Right lobe of liver (tissue), 6 donors: Measurements from ENCODE around the gene C2orf81. TPM values are rescaled to one million over a fixed set of nuclear protein-coding genes. Genes with fewer than 3 reads are reported as not detected.

Experiments
- ATAC-seq, 4 donors: fragments of 200-7000 bp; cut with Tn5 transposase; one replicate each; pipeline ENCODE4 v1.9.1; 2020; ENCODE audit warnings: mild to moderate bottlenecking in 4 of 4, moderate library complexity in 4 of 4
- DNase-seq, 3 donors: peaks; one replicate each; pipeline ENCODE4 v3.0.0-alpha.2; 2020
- H3K27ac ChIP-seq, 3 donors: fragments of 200-600 bp; one replicate each; pipeline ENCODE4 v1.8.0; 2022
- H3K27me3 ChIP-seq, 2 donors: fragments of 200-600 bp; one replicate each; pipeline ENCODE4 v1.8.0; 2022
- H3K36me3 ChIP-seq, 4 donors: fragments of 200-600 bp; sonication (generic) in 1 of 4; one replicate each; pipeline versions ENCODE4 v1.5.1 to v1.8.0; 2017 to 2022; ENCODE audit warnings: control low read depth in 1 of 4
- H3K4me1 ChIP-seq, 4 donors: fragments of 200-600 bp; sonication (generic) in 1 of 4; one replicate each; pipeline versions ENCODE4 v1.5.1 to v1.8.0; 2017 to 2022; ENCODE audit warnings: control low read depth in 1 of 4
- H3K4me3 ChIP-seq, 3 donors: fragments of 200-600 bp; one replicate each; pipeline ENCODE4 v1.8.0; 2022
- H3K9me3 ChIP-seq, 4 donors: fragments of 200-600 bp; sonication (generic) in 1 of 4; one replicate each; pipeline versions ENCODE4 v1.5.1 to v1.8.0; 2017 to 2022; ENCODE audit warnings: control low read depth in 1 of 4
- POLR2A ChIP-seq: fragments of 450-650 bp; IDR thresholded peaks from one replicate; pipeline ENCODE4 v1.6.1; 2017; ENCODE audit warnings: antibody characterized with exemption, mild to moderate bottlenecking
- WGBS: methylation state at CpG from one replicate; pipeline ENCODE4 v1.1.6; 2018; ENCODE audit warnings: low coverage, low lambda C conversion rate; ENCODE audit not compliant: insufficient coverage; ENCODE audit errors: missing lambda C conversion rate; 5-methylcytosine and 5-hydroxymethylcytosine counted together
- intact Hi-C, 2 donors: fragments of 100-400 bp; cut with DNase I; formaldehyde crosslinking; loops; one replicate each; pipeline versions ENCODE4 v1.11.2 to v1.14.1; 2022
- total RNA-seq, 6 experiments: library from RNA; depleted of rRNA in 2 of 6; stranded (reverse); fragments of >200 nt in 2 of 6; fragmentation: NEBNext Ultra II Directional in 3 of 6; extraction: Animal tissue kit (Norgen Biotek cat#: 25700) in 3 of 6; gene quantifications; one replicate each; pipeline versions ENCODE4 v1.1.0 to v1.2.4, GENCODE V29; 2016 to 2023
- TF ChIP-seq, protein P1 (sequence below), 4 donors: fragments of 200-600 bp in 3 of 4; fragments of 450-650 bp in 1 of 4; IDR thresholded peaks; one replicate each; pipeline versions ENCODE4 v1.5.1 to v1.8.0; 2016 to 2022; ENCODE audit warnings: antibody characterized with exemption in 4 of 4, mild to moderate bottlenecking in 2 of 4
- donor health status: DM: no; HTN: yes; CAD: no.
- donor health status: DM: no; HTN: no; CAD: no.
- donor health status: DM: no; HTN: no; CAD: no.
- donor health status: DM: no; HTN: yes; CAD: no.
- donor health status: DM: no; HTN: yes; CAD: no.

Gene C2orf81
- total RNA-seq, 6 experiments from 2014 or later: 0.18 to 0.56 (median 0.31) TPM; not detected in 1

DNA sequence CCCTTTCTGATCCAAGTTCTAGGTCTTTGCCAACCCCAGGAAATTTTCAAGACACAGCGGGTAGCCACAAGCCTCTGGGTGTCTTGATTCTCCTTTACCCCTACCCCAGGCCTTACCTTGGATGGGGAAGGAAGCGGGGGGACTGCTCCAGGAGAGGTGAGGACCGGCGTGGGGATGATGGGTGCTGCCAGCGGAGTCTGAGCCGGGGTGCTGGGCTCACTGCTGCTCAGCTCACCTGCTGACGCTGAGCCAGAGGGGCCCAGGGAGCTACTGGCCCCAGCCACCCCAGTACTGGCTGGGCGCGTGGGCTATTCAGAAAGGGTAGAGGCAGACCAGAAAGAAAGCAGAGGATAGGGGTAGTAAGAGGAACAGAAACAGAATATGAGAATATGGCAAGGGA lies 50.0 kb downstream of the C2orf81 start:
- H3K27me3 ChIP-seq: no peaks in the 10 kb centered on the region
- no peak overlapping the region for H3K4me3 ChIP-seq
- H3K27ac ChIP-seq: no peak overlapping the region
- H3K36me3 ChIP-seq: peaks cover 8 to 49% (median 20%) of the 10 kb centered on the region in 4 donors
- DNase-seq (no peak), ATAC-seq (no peak)
- 95% methylated on average over 8 of the region's 9 CpGs for WGBS
- no peaks in the 10 kb centered on the region for H3K9me3 ChIP-seq
- no peaks in the 10 kb centered on the region for H3K4me1 ChIP-seq
- TF ChIP-seq, protein P1, sequence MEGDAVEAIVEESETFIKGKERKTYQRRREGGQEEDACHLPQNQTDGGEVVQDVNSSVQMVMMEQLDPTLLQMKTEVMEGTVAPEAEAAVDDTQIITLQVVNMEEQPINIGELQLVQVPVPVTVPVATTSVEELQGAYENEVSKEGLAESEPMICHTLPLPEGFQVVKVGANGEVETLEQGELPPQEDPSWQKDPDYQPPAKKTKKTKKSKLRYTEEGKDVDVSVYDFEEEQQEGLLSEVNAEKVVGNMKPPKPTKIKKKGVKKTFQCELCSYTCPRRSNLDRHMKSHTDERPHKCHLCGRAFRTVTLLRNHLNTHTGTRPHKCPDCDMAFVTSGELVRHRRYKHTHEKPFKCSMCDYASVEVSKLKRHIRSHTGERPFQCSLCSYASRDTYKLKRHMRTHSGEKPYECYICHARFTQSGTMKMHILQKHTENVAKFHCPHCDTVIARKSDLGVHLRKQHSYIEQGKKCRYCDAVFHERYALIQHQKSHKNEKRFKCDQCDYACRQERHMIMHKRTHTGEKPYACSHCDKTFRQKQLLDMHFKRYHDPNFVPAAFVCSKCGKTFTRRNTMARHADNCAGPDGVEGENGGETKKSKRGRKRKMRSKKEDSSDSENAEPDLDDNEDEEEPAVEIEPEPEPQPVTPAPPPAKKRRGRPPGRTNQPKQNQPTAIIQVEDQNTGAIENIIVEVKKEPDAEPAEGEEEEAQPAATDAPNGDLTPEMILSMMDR (IDR thresholded peaks at IDR 0.05): no peak
- TF ChIP-seq POLR2A: no peak
- intact Hi-C loops: no loop called here

DNA sequence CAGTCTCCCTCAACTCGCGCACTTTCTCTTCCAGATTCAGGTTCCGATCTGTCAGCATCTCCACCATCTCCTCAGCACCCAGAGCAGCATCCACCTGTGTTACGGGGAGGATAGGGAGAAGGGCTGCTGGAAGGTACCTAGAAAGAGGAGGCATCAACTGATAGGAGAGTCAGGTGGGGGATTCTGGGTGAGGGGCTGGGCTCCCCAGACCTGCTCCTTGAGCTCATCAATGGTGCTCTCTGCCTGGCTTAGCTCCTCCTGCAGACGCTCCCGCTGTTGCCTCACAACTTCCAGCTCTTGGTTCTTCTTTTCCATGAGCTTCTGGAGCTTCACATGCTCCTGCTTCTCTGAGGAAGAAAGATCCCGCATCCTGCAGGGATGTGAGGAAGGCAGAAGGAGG lies 51.4 kb downstream of the C2orf81 start:
- peaks cover 0 to 2% (median under 1%) of the 10 kb centered on the region in 4 donors for H3K4me1 ChIP-seq
- H3K27ac ChIP-seq: no peak overlapping the region
- DNase-seq: no peak
- H3K27me3 ChIP-seq: no peaks in the 10 kb centered on the region
- H3K9me3 ChIP-seq: no peaks in the 10 kb centered on the region
- H3K4me3 ChIP-seq: no peak overlapping the region
- intact Hi-C loops: no loop called here
- H3K36me3 ChIP-seq: peaks cover 8 to 63% (median 21%) of the 10 kb centered on the region in 4 donors
- ATAC-seq: no peak
- 95% methylated on average over 4 of the region's 7 CpGs for WGBS
- TF ChIP-seq POLR2A: no peak
- TF ChIP-seq, protein P1 (IDR thresholded peaks at IDR 0.05): no peak

DNA sequence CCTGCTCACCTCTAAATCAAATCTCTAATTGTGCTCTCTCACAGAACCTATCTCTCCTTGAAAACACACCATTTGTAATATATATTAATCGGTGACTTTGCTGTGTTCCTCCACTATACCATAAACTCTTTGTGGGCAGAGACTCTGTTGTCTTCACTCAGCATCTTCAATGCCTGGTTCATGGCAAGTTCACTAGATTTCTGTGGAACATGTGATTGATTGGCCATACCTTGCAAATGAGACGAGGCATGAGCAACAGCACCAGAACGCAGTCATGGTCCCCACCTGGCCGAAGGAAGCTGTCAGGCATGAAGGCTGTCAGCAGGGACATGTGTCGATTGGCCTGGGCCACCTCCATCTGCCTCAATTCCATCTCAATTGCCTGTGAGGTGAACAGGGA lies 52.9 kb downstream of the C2orf81 start:
- TF ChIP-seq POLR2A: no peak
- TF ChIP-seq, protein P1 (IDR thresholded peaks at IDR 0.05): no peak
- peaks cover 0 to 9% (median 2%) of the 10 kb centered on the region in 4 donors for H3K4me1 ChIP-seq
- DNase-seq: no peak
- no peak overlapping the region for H3K4me3 ChIP-seq
- H3K27me3 ChIP-seq: no peaks in the 10 kb centered on the region
- no peaks in the 10 kb centered on the region for H3K9me3 ChIP-seq
- intact Hi-C loops: no loop called here
- no peak overlapping the region for H3K27ac ChIP-seq
- H3K36me3 ChIP-seq: peaks cover 8 to 63% (median 27%) of the 10 kb centered on the region in 4 donors
- 93% methylated on average over 2 of the region's 5 CpGs for WGBS
- no peak for ATAC-seq

DNA sequence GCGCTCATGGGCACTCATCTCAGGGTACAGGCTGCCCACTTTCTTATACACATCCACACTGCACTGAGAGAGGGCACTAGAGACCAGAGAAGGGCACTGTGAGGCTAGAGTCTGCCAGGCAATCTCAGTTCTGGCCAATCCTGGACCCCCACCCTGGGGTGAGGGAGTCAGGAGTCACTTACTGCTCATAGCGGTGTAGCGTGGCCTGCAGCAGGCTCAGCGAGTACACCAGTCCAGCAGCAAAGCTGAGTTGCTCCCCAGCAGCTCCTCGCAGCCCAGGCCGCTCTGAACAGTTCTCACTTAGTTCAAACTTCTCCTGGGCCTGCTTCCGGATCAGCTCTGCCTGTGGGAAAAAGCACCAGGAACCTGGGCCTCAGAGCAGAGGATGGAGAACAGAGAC lies 53.6 kb downstream of the C2orf81 start:
- Histone ChIP-seq H3K36me3 (peaks cover 8 to 71% (median 30%) of the 10 kb centered on the region in 4 donors), H3K9me3 (no peaks in the 10 kb centered on the region), H3K27me3 (no peaks in the 10 kb centered on the region), H3K4me3 (no peak overlapping the region), H3K4me1 (peaks cover 0 to 9% (median 2%) of the 10 kb centered on the region in 4 donors), H3K27ac (no peak overlapping the region)
- no peak for DNase-seq
- WGBS: 97% methylated on average over 6 of the region's 7 CpGs
- intact Hi-C loops: no loop called here
- no peak for ATAC-seq
- TF ChIP-seq POLR2A: no peak
- TF ChIP-seq, protein P1 (IDR thresholded peaks at IDR 0.05): no peak

DNA sequence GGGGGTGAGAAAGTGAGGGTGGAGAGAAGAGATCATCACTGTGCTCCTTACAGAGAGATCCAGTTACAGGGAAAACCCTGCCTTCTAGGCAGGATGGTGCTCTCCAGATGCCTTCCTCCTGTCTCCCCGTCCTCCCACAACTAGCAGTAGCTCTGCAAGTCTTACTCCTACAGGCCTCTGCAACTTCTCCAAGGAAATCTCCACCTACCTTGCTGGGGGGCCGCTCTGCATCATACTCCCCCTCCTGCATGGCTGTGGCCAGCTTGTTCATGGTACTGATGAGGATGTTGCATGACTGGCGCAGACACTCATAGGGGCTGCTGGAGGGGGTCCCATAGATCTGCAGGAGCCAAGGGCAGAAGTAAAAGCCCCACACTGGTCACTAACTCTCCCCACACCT lies 55.4 kb downstream of the C2orf81 start:
- ATAC-seq (no peak), DNase-seq (no peak)
- Histone ChIP-seq H3K4me3 (no peak overlapping the region), H3K9me3 (no peaks in the 10 kb centered on the region), H3K4me1 (peaks cover 0 to 9% (median 2%) of the 10 kb centered on the region in 4 donors), H3K27me3 (no peaks in the 10 kb centered on the region), H3K27ac (no peak overlapping the region), H3K36me3 (peaks cover 8 to 86% (median 38%) of the 10 kb centered on the region in 4 donors)
- WGBS: 100% methylated on average over 2 of the region's 3 CpGs
- TF ChIP-seq, protein P1 (IDR thresholded peaks at IDR 0.05): no peak
- no peak for TF ChIP-seq POLR2A
- intact Hi-C loops: no loop called here
